K562 (cell line): ENCODE measurements around the gene TNFAIP1. TPM values are rescaled to one million over a fixed set of nuclear protein-coding genes. Genes with fewer than 3 reads are reported as not detected.

ENCODE experiments used
- FOXK2 ChIP-seq, 2 experiments: fragments of 450-650 bp; IDR thresholded peaks in 1 of 2; conservative IDR thresholded peaks in 1 of 2; 2 replicates each; pipeline ENCODE4 v1.6.1; 2016; ENCODE audit warnings: low read depth in 2 of 2, mild to moderate bottlenecking in 1 of 2
- HNRNPH1 ChIP-seq: fragments of 200-400 bp; formaldehyde crosslinking; optimal IDR thresholded peaks from 2 replicates; pipeline ENCODE3; 2017; ENCODE audit warnings: low read depth, mild to moderate bottlenecking, low read length, moderate library complexity
- MTA2 ChIP-seq: fragments of 450-650 bp; IDR thresholded peaks from 2 replicates; pipeline ENCODE4 v1.6.1; 2016; ENCODE audit warnings: low read depth
- NR4A1 ChIP-seq, 2 experiments: fragments of 250-450 bp in 1 of 2; fragments of 450-650 bp in 1 of 2; sonication (Bioruptor Pico) in 1 of 2; IDR thresholded peaks; 2 replicates each; pipeline versions ENCODE4 v1.4.0 to v1.6.1; 2016 to 2020; ENCODE audit warnings: mild to moderate bottlenecking in 2 of 2, missing compliant biosample characterization in 1 of 2, missing genetic modification characterization in 1 of 2, moderate library complexity in 1 of 2
- SMAD3 ChIP-seq: fragments of 450-650 bp; formaldehyde crosslinking; conservative IDR thresholded peaks from 2 replicates; pipeline ENCODE4 v1.4.0; 2020; ENCODE audit warnings: mild to moderate bottlenecking
- SMARCE1 ChIP-seq: fragments of 450-650 bp; IDR thresholded peaks from 2 replicates; pipeline ENCODE4 v1.7.1; 2016; ENCODE audit warnings: mild to moderate bottlenecking
- TAL1 ChIP-seq: fragments of 450-650 bp; IDR thresholded peaks from 2 replicates; pipeline ENCODE4 v1.6.1; 2016; ENCODE audit warnings: mild to moderate bottlenecking
- polyA plus RNA-seq, 8 experiments: library from polyadenylated mRNA; depleted of rRNA in 4 of 8; stranded (reverse) in 5 of 8; unstranded in 3 of 8; fragments of >200 nt; fragmentation: Nextera tagmentation in 2 of 8; fragmentation: Illumina TruSeq in 1 of 8; extraction: Ambion mirVana in 2 of 8; extraction: Trizol in 1 of 8; gene quantifications; 2 replicates each; pipeline versions ENCODE4 v1.2.1 to v1.2.3, GENCODE V29; 2011 to 2014; ENCODE audit warnings: inconsistent platforms in 1 of 8, missing spikeins in 1 of 8
- total RNA-seq, 7 experiments: library from RNA; depleted of rRNA in 6 of 7; stranded (reverse); fragments of >200 nt in 6 of 7; fragmentation: Illumina TruSeq in 2 of 7; extraction: Trizol in 2 of 7; gene quantifications; 2 replicates each; pipeline versions ENCODE4 v1.2.1 to v1.2.3, GENCODE V29; 2011 to 2021; ENCODE audit warnings: low replicate concordance in 1 of 7
- TF ChIP-seq, protein P1 (sequence below): fragments of 250-450 bp; sonication (Bioruptor Pico); IDR thresholded peaks from 2 replicates; pipeline ENCODE4 v1.5.0; 2022; ENCODE audit warnings: mild to moderate bottlenecking

TNFAIP1 gene
- total and polyA plus RNA-seq, 9 of the 15 experiments (the other 6 are each of a cell fraction or from before 2014, with no cell fraction given), result 2.1 to 20.1 (median 8.2) TPM

DNA sequence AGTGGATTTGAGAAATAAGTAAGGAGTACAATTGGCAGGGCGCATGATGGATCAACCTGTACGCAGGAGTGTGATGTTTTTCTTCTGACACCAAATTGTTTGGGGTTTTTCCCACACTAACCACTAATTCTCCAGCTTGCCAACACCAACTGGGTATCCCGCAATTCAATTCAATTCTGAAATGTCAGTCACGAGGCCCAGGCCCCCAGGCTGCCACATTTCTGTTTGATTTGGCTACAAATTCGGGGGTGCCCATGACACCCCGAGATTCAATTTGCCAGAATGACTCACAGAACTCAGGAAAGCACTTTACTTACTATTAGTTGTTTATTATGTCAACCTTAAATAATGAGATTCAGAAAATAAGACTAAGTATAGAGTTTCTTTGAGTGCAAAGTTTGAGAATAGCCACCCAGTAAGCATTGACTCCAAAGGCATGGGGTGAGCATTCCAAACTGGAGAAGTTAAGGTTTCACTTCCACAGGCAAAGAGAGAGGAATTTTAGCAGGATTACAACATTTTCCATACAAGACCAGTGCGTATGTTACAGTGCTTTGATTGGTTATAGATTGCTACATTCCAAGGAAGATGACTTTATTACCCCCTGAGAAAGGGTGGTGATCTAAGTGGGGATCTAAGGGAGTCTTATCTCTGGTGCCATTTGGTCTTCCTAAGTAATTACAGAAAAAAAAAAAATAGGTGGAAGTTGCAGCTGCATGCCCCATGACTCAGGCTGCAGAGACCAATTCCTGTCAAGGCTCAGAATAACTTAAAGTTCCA, 59.0 kb downstream of the TNFAIP1 start (continued):
- TF ChIP-seq NR4A1 (CRISPR knock-in tag; IDR thresholded peaks at IDR 0.05), result no peak
- no peak for TF ChIP-seq NR4A1 (tag; IDR thresholded peaks at IDR 0.05)
- 0 out of 2 replicates have a peak, but pooled peaks have one; percentile 32 for TF ChIP-seq MTA2
- no peak for TF ChIP-seq HNRNPH1
- TF ChIP-seq FOXK2 (conservative IDR thresholded peaks at IDR 0.05 in 1 of 2, IDR thresholded peaks at IDR 0.05 in 1 of 2; ENCODE audit: low read depth in 2 of 2), result no peak
- peak; percentile 41; the same call in 1 of the 2 replicates for TF ChIP-seq TAL1
- peak; percentile 24; the same call in 1 of the 2 replicates for TF ChIP-seq SMARCE1
- TF ChIP-seq, protein P1, sequence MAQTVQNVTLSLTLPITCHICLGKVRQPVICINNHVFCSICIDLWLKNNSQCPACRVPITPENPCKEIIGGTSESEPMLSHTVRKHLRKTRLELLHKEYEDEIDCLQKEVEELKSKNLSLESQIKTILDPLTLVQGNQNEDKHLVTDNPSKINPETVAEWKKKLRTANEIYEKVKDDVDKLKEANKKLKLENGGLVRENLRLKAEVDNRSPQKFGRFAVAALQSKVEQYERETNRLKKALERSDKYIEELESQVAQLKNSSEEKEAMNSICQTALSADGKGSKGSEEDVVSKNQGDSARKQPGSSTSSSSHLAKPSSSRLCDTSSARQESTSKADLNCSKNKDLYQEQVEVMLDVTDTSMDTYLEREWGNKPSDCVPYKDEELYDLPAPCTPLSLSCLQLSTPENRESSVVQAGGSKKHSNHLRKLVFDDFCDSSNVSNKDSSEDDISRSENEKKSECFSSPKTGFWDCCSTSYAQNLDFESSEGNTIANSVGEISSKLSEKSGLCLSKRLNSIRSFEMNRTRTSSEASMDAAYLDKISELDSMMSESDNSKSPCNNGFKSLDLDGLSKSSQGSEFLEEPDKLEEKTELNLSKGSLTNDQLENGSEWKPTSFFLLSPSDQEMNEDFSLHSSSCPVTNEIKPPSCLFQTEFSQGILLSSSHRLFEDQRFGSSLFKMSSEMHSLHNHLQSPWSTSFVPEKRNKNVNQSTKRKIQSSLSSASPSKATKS, result no peak
- TF ChIP-seq SMAD3 (CRISPR knock-in tag), result no peak
